Neural progenitor cell (in vitro differentiated cells): Measurements from ENCODE around the gene EXOSC10. TPM values are rescaled to one million over a fixed set of nuclear protein-coding genes. Genes with fewer than 3 reads are reported as not detected.

Experiments used
- DNase-seq: peaks from one replicate; pipeline ENCODE4 v3.0.0-alpha.2; 2016; ENCODE audit warnings: low spot score
- H2AFZ ChIP-seq: fragments of 200-600 bp; sonication (generic); replicated peaks from 2 replicates; pipeline ENCODE4 v1.6.1; 2016; ENCODE audit warnings: antibody characterized with exemption
- H3F3A ChIP-seq: fragments of 200-600 bp; sonication (generic); 2 replicates; pipeline ENCODE4 v1.6.1; 2016; ENCODE audit warnings: antibody characterized with exemption, low read depth
- H3K27ac ChIP-seq: fragments of 200-600 bp; sonication (generic); 2 replicates; pipeline ENCODE4 v1.5.1; 2016; ENCODE audit warnings: mild to moderate bottlenecking
- H3K27me3 ChIP-seq: fragments of 200-600 bp; sonication (generic); 2 replicates; pipeline ENCODE4 v1.6.1; 2016; ENCODE audit warnings: mild to moderate bottlenecking, moderate library complexity
- H3K36me3 ChIP-seq: fragments of 200-600 bp; sonication (generic); 2 replicates; pipeline ENCODE4 v1.5.1; 2016
- H3K4me1 ChIP-seq: fragments of 200-600 bp; sonication (generic); 2 replicates; pipeline ENCODE4 v1.6.1; 2016; ENCODE audit warnings: mixed run types
- H3K4me2 ChIP-seq: fragments of 200-600 bp; sonication (generic); 2 replicates; pipeline ENCODE4 v1.6.1; 2016
- H3K4me3 ChIP-seq: fragments of 200-600 bp; sonication (generic); 2 replicates; pipeline ENCODE4 v1.5.1; 2016
- H3K79me2 ChIP-seq: fragments of 200-600 bp; sonication (generic); 2 replicates; pipeline ENCODE4 v1.6.1; 2016; ENCODE audit warnings: low read depth
- H3K9ac ChIP-seq: fragments of 200-600 bp; sonication (generic); 2 replicates; pipeline ENCODE4 v1.6.1; 2016
- H3K9me3 ChIP-seq: fragments of 200-600 bp; sonication (generic); 2 replicates; pipeline ENCODE4 v1.5.1; 2016; ENCODE audit warnings: low read depth
- H4K20me1 ChIP-seq: fragments of 200-600 bp; sonication (generic); 2 replicates; pipeline ENCODE4 v1.6.1; 2016; ENCODE audit warnings: low read depth
- H3K27ac Mint-ChIP-seq: 3 replicates; pipeline ENCODE4 v1.8.0; 2021; ENCODE audit warnings: mixed read lengths
- H3K27me3 Mint-ChIP-seq: 2 replicates; pipeline ENCODE4 v1.8.0; 2022; ENCODE audit warnings: low read depth, mild to moderate bottlenecking, inconsistent platforms, moderate library complexity, mixed read lengths; ENCODE audit not compliant: insufficient read depth
- H3K36me3 Mint-ChIP-seq: 3 replicates; pipeline ENCODE4 v1.8.0; 2021; ENCODE audit warnings: mixed read lengths
- H3K4me1 Mint-ChIP-seq: 3 replicates; pipeline ENCODE4 v1.8.0; 2021; ENCODE audit warnings: mixed read lengths
- H3K4me3 Mint-ChIP-seq: 3 replicates; pipeline ENCODE4 v1.8.0; 2021; ENCODE audit warnings: mild to moderate bottlenecking, moderate library complexity, mixed read lengths
- H3K9me3 Mint-ChIP-seq: 3 replicates; pipeline ENCODE4 v1.8.0; 2020; ENCODE audit warnings: mixed read lengths
- CTCF ChIP-seq: fragments of 200-600 bp; sonication (generic); IDR thresholded peaks from 2 replicates; pipeline ENCODE4 v1.5.1; 2017; ENCODE audit warnings: antibody characterized with exemption, mild to moderate bottlenecking
- EZH2 ChIP-seq: fragments of 200-600 bp; sonication (generic); IDR thresholded peaks from 2 replicates; pipeline ENCODE4 v1.6.1; 2017; ENCODE audit warnings: antibody characterized with exemption, mild to moderate bottlenecking, moderate library complexity
- EZH2phosphoT487 ChIP-seq: fragments of 200-600 bp; sonication (generic); IDR thresholded peaks from 2 replicates; pipeline ENCODE4 v1.6.1; 2017; ENCODE audit warnings: antibody characterized with exemption
- total RNA-seq: library from RNA; depleted of rRNA; stranded (reverse); fragments of >200 nt; gene quantifications from 2 replicates; pipeline ENCODE4 v1.2.3, GENCODE V29; 2015; ENCODE audit warnings: low replicate concordance

The EXOSC10 gene
- total RNA-seq, 1 donor from 2014 or later = 102 TPM

- Histone ChIP-seq H2AFZ (no peak overlapping the region), H3K9me3 (no peaks in the 10 kb centered on the region), H3K27ac (no peak overlapping the region), H3K4me3 (no peak overlapping the region), H3K79me2 (no peaks in the 10 kb centered on the region), H4K20me1 (no peaks in the 10 kb centered on the region), H3K4me1 (no peaks in the 10 kb centered on the region), H3K4me2 (no peak overlapping the region), H3K9ac (no peak overlapping the region), H3F3A (no peaks in the 10 kb centered on the region), H3K36me3 (no peaks in the 10 kb centered on the region), H3K27me3 (no peaks in the 10 kb centered on the region)
- no peaks in the 10 kb centered on the region for H3K27me3 Mint-ChIP-seq
- no peak for DNase-seq
- TF ChIP-seq EZH2 = no peak
- no peak for TF ChIP-seq EZH2phosphoT487
- H3K36me3 Mint-ChIP-seq = peaks cover 14% of the 10 kb centered on the region
- H3K9me3 Mint-ChIP-seq = no peaks in the 10 kb centered on the region
- H3K27ac Mint-ChIP-seq = no peak overlapping the region
- no peak overlapping the region for H3K4me3 Mint-ChIP-seq
- H3K4me1 Mint-ChIP-seq = no peaks in the 10 kb centered on the region
These were observed 35.2 kb upstream of the EXOSC10 start for GRCh38 chr1:11134898-11135266.

- Mint-ChIP-seq H3K4me3 (no peak overlapping the region), H3K27me3 (peaks cover 1% of the 10 kb centered on the region), H3K4me1 (no peaks in the 10 kb centered on the region), H3K27ac (no peak overlapping the region), H3K36me3 (peaks cover 19% of the 10 kb centered on the region), H3K9me3 (no peaks in the 10 kb centered on the region)
- Histone ChIP-seq H3K4me1 (no peaks in the 10 kb centered on the region), H3K4me3 (no peak overlapping the region), H3K36me3 (no peaks in the 10 kb centered on the region), H3K27ac (no peak overlapping the region), H2AFZ (no peak overlapping the region), H3K4me2 (no peak overlapping the region), H4K20me1 (no peaks in the 10 kb centered on the region), H3K79me2 (no peaks in the 10 kb centered on the region), H3F3A (no peaks in the 10 kb centered on the region), H3K9ac (no peak overlapping the region), H3K27me3 (no peaks in the 10 kb centered on the region), H3K9me3 (no peaks in the 10 kb centered on the region)
- TF ChIP-seq EZH2phosphoT487 = no peak
- no peak for TF ChIP-seq CTCF
- TF ChIP-seq EZH2 = no peak
- DNase-seq = no peak
These were observed 34.7 kb upstream of the EXOSC10 start for GRCh38 chr1:11134251-11134897.

- H3K79me2 ChIP-seq = no peaks in the 10 kb centered on the region
- H3K4me1 ChIP-seq = no peaks in the 10 kb centered on the region
- H3K27me3 Mint-ChIP-seq = peaks cover 2% of the 10 kb centered on the region
- H3K9me3 Mint-ChIP-seq = no peaks in the 10 kb centered on the region
- H3K4me2 ChIP-seq = no peak overlapping the region
- H3K36me3 Mint-ChIP-seq = peaks cover 15% of the 10 kb centered on the region
- no peak overlapping the region for H3K4me3 Mint-ChIP-seq
- H3K4me3 ChIP-seq = no peak overlapping the region
- H3K36me3 ChIP-seq = no peaks in the 10 kb centered on the region
- no peak for TF ChIP-seq EZH2
- TF ChIP-seq CTCF = no peak
- no peak for TF ChIP-seq EZH2phosphoT487
- H3K27ac ChIP-seq = no peak overlapping the region
- no peaks in the 10 kb centered on the region for H3K27me3 ChIP-seq
- H4K20me1 ChIP-seq = no peaks in the 10 kb centered on the region
- H2AFZ ChIP-seq = no peak overlapping the region
- no peaks in the 10 kb centered on the region for H3K4me1 Mint-ChIP-seq
- no peak overlapping the region for H3K9ac ChIP-seq
- no peaks in the 10 kb centered on the region for H3F3A ChIP-seq
- peak; percentile 2 for DNase-seq
- H3K27ac Mint-ChIP-seq = no peak overlapping the region
- no peaks in the 10 kb centered on the region for H3K9me3 ChIP-seq
These were observed 33.1 kb upstream of the EXOSC10 start for GRCh38 chr1:11132563-11133293.

GRCh38 chr1:11131816-11132215 is 32.1 kb upstream of the EXOSC10 start:
- no peaks in the 10 kb centered on the region for H3K79me2 ChIP-seq
- Mint-ChIP-seq H3K27ac (no peak overlapping the region), H3K36me3 (peaks cover 20% of the 10 kb centered on the region), H3K27me3 (peaks cover 2% of the 10 kb centered on the region), H3K4me1 (no peaks in the 10 kb centered on the region), H3K9me3 (no peaks in the 10 kb centered on the region), H3K4me3 (no peak overlapping the region)
- H3K4me1 ChIP-seq = no peaks in the 10 kb centered on the region
- H3K4me3 ChIP-seq = no peak overlapping the region
- no peaks in the 10 kb centered on the region for H3K9me3 ChIP-seq
- TF ChIP-seq EZH2 (no peak), CTCF (no peak), EZH2phosphoT487 (no peak)
- no peaks in the 10 kb centered on the region for H3F3A ChIP-seq
- no peak overlapping the region for H3K27ac ChIP-seq
- H4K20me1 ChIP-seq = no peaks in the 10 kb centered on the region
- no peak overlapping the region for H3K9ac ChIP-seq
- no peak for DNase-seq
- no peaks in the 10 kb centered on the region for H3K36me3 ChIP-seq
- no peak overlapping the region for H2AFZ ChIP-seq
- no peak overlapping the region for H3K4me2 ChIP-seq
- no peaks in the 10 kb centered on the region for H3K27me3 ChIP-seq
